Ectodermal cell (in vitro differentiated cells): ENCODE results near the gene SLC22A7.
"Not testable (repeated sequence)": the region's sequence is repeated elsewhere in the genome, so short reads cannot be mapped to it uniquely, and the experiment has no call there.

Experiments used
- H3K27ac ChIP-seq: 2 replicates; pipeline ENCODE4 v1.7.0; 2013; ENCODE audit warnings: mild to moderate bottlenecking, low read depth, low read length; ENCODE audit not compliant: insufficient read depth, poor library complexity, severe bottlenecking
- H3K27me3 ChIP-seq: 2 replicates; pipeline ENCODE4 v1.7.0; 2013; ENCODE audit warnings: mild to moderate bottlenecking, low read length; ENCODE audit not compliant: insufficient read depth, control insufficient read depth, poor library complexity, severe bottlenecking
- H3K36me3 ChIP-seq: one replicate; pipeline ENCODE4 v1.7.0; 2013; ENCODE audit warnings: low read length; ENCODE audit not compliant: control insufficient read depth, insufficient read depth
- H3K4me1 ChIP-seq: one replicate; pipeline ENCODE4 v1.7.0; 2013; ENCODE audit warnings: low read length; ENCODE audit not compliant: control insufficient read depth, insufficient read depth
- H3K4me3 ChIP-seq: 2 replicates; pipeline ENCODE4 v1.7.0; 2013; ENCODE audit warnings: low read depth, low read length, control low read depth; ENCODE audit not compliant: insufficient read depth
- H3K9me3 ChIP-seq: 2 replicates; pipeline ENCODE4 v1.7.0; 2013; ENCODE audit warnings: mild to moderate bottlenecking, low read length, moderate library complexity; ENCODE audit not compliant: control insufficient read depth
- WGBS, 2 experiments: methylation state at CpG; one replicate each; pipeline ENCODE4 v1.1.7; 2013; ENCODE audit warnings: missing lambda C conversion rate in 2 of 2; 5-methylcytosine and 5-hydroxymethylcytosine counted together

Gene SLC22A7

GRCh38 chr6:43302126-43302525, 4.1 kb downstream of the SLC22A7 start:
- 93 to 95% methylated on average over 19 of the region's 19 CpGs for WGBS, 2 experiments
- Histone ChIP-seq H3K4me1 (no peaks in the 10 kb centered on the region), H3K27me3 (no peaks in the 10 kb centered on the region), H3K36me3 (no peaks in the 10 kb centered on the region), H3K9me3 (no peaks in the 10 kb centered on the region), H3K4me3 (no peak overlapping the region), H3K27ac (no peak overlapping the region)

- 89 to 91% methylated on average over 11 of the region's 11 CpGs for WGBS, 2 experiments
- H3K27me3 ChIP-seq, H3K4me1 ChIP-seq, H3K27ac ChIP-seq, H3K4me3 ChIP-seq, H3K36me3 ChIP-seq, H3K9me3 ChIP-seq: not testable (repeated sequence)
Observed at GRCh38 chr6:43303006-43303405, 4.9 kb downstream of the SLC22A7 start.

DNA sequence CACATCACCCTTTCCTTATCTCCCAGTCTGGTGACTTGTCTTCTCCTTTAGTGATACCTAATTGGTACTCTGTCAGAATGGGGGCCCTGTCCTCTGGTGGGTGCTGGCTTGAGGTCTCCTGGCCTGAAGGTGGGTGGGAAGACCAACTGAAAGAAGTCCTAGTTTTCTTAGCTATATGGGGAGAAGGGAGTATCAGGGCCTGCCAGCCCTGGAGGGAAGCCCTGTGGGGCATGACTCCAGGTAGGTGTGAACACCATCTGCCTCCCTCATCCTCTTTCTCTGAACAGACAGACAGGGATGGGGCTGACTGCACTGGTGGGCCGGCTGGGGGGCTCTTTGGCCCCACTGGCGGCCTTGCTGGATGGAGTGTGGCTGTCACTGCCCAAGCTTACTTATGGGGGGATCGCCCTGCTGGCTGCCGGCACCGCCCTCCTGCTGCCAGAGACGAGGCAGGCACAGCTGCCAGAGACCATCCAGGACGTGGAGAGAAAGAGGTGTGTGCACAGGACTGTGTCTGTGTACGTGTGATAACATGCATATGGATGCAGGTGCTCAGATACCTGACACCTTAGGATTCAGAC, 5.8 kb downstream of the SLC22A7 start:
- H3K4me1 ChIP-seq: no peaks in the 10 kb centered on the region
- no peaks in the 10 kb centered on the region for H3K36me3 ChIP-seq
- no peaks in the 10 kb centered on the region for H3K27me3 ChIP-seq
- no peaks in the 10 kb centered on the region for H3K9me3 ChIP-seq
- H3K4me3 ChIP-seq: no peak overlapping the region
- no peak overlapping the region for H3K27ac ChIP-seq
- WGBS, 2 experiments: 92 to 93% methylated on average over 8 of the region's 8 CpGs

GRCh38 chr6:43304361-43304760, 6.3 kb downstream of the SLC22A7 start:
- Histone ChIP-seq H3K27me3 (peaks cover 3% of the 10 kb centered on the region), H3K4me1 (no peaks in the 10 kb centered on the region), H3K9me3 (no peaks in the 10 kb centered on the region), H3K27ac (no peak overlapping the region), H3K36me3 (no peaks in the 10 kb centered on the region), H3K4me3 (no peak overlapping the region)
- WGBS, 2 experiments: 94 to 98% methylated on average over 3 of the region's 3 CpGs

DNA sequence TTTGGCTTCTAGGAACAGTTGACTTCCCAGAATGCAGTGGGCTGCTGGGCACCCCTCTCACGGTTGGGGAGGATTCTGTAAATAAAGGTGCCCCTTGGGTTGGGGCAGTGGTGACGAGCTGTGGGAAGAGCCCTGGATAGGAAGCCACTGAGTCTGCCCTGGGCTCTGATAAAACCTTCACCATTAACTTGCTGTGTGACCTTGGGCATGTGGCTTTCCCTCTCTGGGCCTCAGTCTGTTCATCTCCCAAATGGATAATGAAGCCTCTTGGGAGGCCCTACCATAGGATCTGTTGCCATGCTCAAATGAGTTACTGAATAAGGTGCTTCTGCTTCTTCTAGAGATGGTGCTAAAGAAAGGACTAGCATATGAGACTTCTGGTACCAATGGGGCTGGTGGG, 6.8 kb downstream of the SLC22A7 start:
- no peaks in the 10 kb centered on the region for H3K4me1 ChIP-seq
- no peaks in the 10 kb centered on the region for H3K36me3 ChIP-seq
- H3K9me3 ChIP-seq: no peaks in the 10 kb centered on the region
- H3K27ac ChIP-seq: no peak overlapping the region
- peaks cover 3% of the 10 kb centered on the region for H3K27me3 ChIP-seq
- WGBS, 2 experiments: 93% methylated on average over 2 of the region's 2 CpGs
- no peak overlapping the region for H3K4me3 ChIP-seq

GRCh38 chr6:43306086-43306485, 8.0 kb downstream of the SLC22A7 start:
- H3K4me1 ChIP-seq: no peaks in the 10 kb centered on the region
- peaks cover 3% of the 10 kb centered on the region for H3K27me3 ChIP-seq
- H3K36me3 ChIP-seq: no peaks in the 10 kb centered on the region
- H3K4me3 ChIP-seq: no peak overlapping the region
- H3K27ac ChIP-seq: no peak overlapping the region
- WGBS, 2 experiments: 91 to 92% methylated on average over 7 of the region's 7 CpGs
- no peaks in the 10 kb centered on the region for H3K9me3 ChIP-seq

GRCh38 chr6:43307451-43308100, 9.5 kb downstream of the SLC22A7 start:
- H3K36me3 ChIP-seq: no peaks in the 10 kb centered on the region
- no peak overlapping the region for H3K4me3 ChIP-seq
- H3K27ac ChIP-seq: no peak overlapping the region
- peaks cover 3% of the 10 kb centered on the region for H3K27me3 ChIP-seq
- no peaks in the 10 kb centered on the region for H3K9me3 ChIP-seq
- WGBS, 2 experiments: 84 to 87% methylated on average over 5 of the region's 5 CpGs
- H3K4me1 ChIP-seq: no peaks in the 10 kb centered on the region

DNA sequence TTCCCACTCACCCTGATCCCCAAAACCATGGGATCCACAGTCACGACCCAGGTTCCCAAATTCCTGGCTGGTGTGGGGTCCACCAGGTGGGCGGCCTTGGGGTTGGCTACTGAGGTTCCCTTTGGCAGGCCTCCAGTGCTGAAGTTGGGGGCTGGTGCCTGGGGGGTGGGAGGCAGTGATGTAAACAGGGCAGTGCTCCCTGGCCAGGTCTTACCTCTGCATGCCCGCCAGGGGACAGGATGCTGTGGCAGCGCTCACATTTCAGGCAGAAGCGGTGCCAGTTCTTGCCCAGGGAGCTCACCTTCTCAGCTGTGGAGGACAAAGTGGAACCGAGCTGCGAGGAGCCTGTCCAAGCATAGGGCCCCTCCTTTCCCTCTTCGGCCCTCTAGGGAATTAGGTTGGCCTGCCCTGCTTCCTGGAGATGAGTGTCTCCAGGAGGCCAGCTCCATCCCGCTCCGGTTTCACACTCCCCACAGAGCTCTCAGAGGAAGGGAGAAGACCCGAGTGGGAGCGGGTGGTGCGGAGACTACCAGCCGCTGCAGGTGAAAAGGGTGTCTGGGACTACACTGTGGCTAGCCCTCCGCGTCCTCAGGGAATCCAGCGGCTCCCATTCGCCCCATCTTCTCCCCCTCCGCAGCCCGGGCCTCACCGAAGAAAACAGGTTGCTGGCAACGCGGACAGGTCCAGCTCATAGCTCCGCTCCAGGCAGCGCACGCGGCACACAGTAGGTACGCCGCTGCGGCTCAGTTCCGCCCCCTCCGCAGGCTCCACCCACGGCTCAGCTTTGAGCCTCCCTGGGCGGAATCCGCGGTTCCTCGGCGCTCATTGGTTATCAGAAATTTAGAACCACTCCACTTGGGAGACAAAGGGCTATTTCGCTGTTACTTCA, 10.3 kb downstream of the SLC22A7 start, which contains the start of gene CRIP3:
Gene CRIP3, minus strand, starts transcription at position 726 of the 889 bp plus-strand sequence. Its CDS starts 34 bp downstream, at position 692.
- no peaks in the 10 kb centered on the region for H3K36me3 ChIP-seq
- H3K4me1 ChIP-seq: no peaks in the 10 kb centered on the region
- H3K27ac ChIP-seq: no peak within 1 kb of the TSS
- peak within 1 kb of the TSS; percentile 29 for H3K4me3 ChIP-seq
- WGBS, 2 experiments: 10 to 12% methylated on average over 39 of the region's 39 CpGs
- peaks cover 3% of the 10 kb centered on the region for H3K27me3 ChIP-seq
- no peaks in the 10 kb centered on the region for H3K9me3 ChIP-seq

GRCh38 chr6:43308990-43309477, 11.0 kb downstream of the SLC22A7 start:
- Histone ChIP-seq H3K9me3 (no peaks in the 10 kb centered on the region), H3K27me3 (peaks cover 3% of the 10 kb centered on the region), H3K4me1 (no peaks in the 10 kb centered on the region), H3K27ac (no peak overlapping the region), H3K4me3 (peak overlapping the region; percentile 29), H3K36me3 (no peaks in the 10 kb centered on the region)
- WGBS, 2 experiments: 32 to 35% methylated on average over 9 of the region's 9 CpGs

DNA sequence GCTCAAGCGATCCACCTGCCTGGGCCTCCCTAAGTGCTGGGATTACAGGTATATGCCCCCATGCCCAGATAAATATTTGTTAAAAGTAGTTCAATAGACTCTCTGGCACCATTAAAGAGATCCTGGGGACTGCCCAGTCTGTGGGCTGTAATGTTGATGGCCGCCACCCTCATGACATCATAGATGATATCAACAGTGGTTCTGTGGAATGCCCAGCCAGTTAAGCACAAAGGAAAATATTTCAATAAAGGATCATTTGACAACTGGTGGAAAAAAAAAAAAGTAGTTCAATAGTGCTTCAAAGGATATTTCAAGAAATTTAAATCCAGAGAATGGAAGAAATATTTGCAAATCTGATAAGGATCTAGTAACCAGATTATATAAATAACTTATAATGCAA, 12.1 kb downstream of the SLC22A7 start:
- H3K36me3 ChIP-seq: no peaks in the 10 kb centered on the region
- WGBS, 2 experiments: 94 to 95% methylated on average over 2 of the region's 2 CpGs
- H3K27me3 ChIP-seq: peaks cover 3% of the 10 kb centered on the region
- no peaks in the 10 kb centered on the region for H3K4me1 ChIP-seq
- no peak overlapping the region for H3K4me3 ChIP-seq
- no peaks in the 10 kb centered on the region for H3K9me3 ChIP-seq
- no peak overlapping the region for H3K27ac ChIP-seq
